Measurements from ENCODE around the gene BRIP1. TPM values are rescaled to one million over a fixed set of nuclear protein-coding genes. Genes with fewer than 3 reads are reported as not detected.

Gene BRIP1
- total RNA-seq, 1 donor from 2014 or later: 2.4 TPM

GRCh38 chr17:61875804-61876203 is 12.5 kb upstream of the BRIP1 start:
- H3K4me3 Mint-ChIP-seq (ENCODE audit: unreplicated experiment): no peak overlapping the region
- no peak overlapping the region for H3K27ac Mint-ChIP-seq (ENCODE audit: unreplicated experiment)
- no peaks in the 10 kb centered on the region for H3K4me1 Mint-ChIP-seq (ENCODE audit: low read depth, unreplicated experiment)
- H3K36me3 Mint-ChIP-seq (ENCODE audit: unreplicated experiment): no peaks in the 10 kb centered on the region
- H3K27me3 Mint-ChIP-seq (ENCODE audit: unreplicated experiment): peaks cover 1% of the 10 kb centered on the region
- TF ChIP-seq CTCF (IDR thresholded peaks at IDR 0.05; ENCODE audit: partially characterized antibody, unreplicated experiment): no peak
- no peak for DNase-seq
- no peaks in the 10 kb centered on the region for H3K9me3 Mint-ChIP-seq (ENCODE audit: unreplicated experiment)

- H3K4me3 Mint-ChIP-seq (ENCODE audit: unreplicated experiment): no peak overlapping the region
- no peak for DNase-seq
- H3K4me1 Mint-ChIP-seq (ENCODE audit: low read depth, unreplicated experiment): peaks cover 2% of the 10 kb centered on the region
- H3K27ac Mint-ChIP-seq (ENCODE audit: unreplicated experiment): no peak overlapping the region
- H3K36me3 Mint-ChIP-seq (ENCODE audit: unreplicated experiment): no peaks in the 10 kb centered on the region
- TF ChIP-seq CTCF (IDR thresholded peaks at IDR 0.05; ENCODE audit: partially characterized antibody, unreplicated experiment): no peak
- H3K27me3 Mint-ChIP-seq (ENCODE audit: unreplicated experiment): peaks cover 1% of the 10 kb centered on the region
- H3K9me3 Mint-ChIP-seq (ENCODE audit: unreplicated experiment): no peaks in the 10 kb centered on the region
These were observed 12.0 kb upstream of the BRIP1 start for GRCh38 chr17:61875285-61875684.

GRCh38 chr17:61874075-61874474 is 10.7 kb upstream of the BRIP1 start:
- H3K36me3 Mint-ChIP-seq (ENCODE audit: unreplicated experiment): no peaks in the 10 kb centered on the region
- TF ChIP-seq CTCF (IDR thresholded peaks at IDR 0.05; ENCODE audit: partially characterized antibody, unreplicated experiment): no peak
- H3K4me3 Mint-ChIP-seq (ENCODE audit: unreplicated experiment): no peak overlapping the region
- no peak overlapping the region for H3K27ac Mint-ChIP-seq (ENCODE audit: unreplicated experiment)
- no peak for DNase-seq
- H3K27me3 Mint-ChIP-seq (ENCODE audit: unreplicated experiment): no peaks in the 10 kb centered on the region
- H3K4me1 Mint-ChIP-seq (ENCODE audit: low read depth, unreplicated experiment): peaks cover 4% of the 10 kb centered on the region
- H3K9me3 Mint-ChIP-seq (ENCODE audit: unreplicated experiment): no peaks in the 10 kb centered on the region

GRCh38 chr17:61872099-61872498 is 8.8 kb upstream of the BRIP1 start:
- TF ChIP-seq CTCF (IDR thresholded peaks at IDR 0.05; ENCODE audit: partially characterized antibody, unreplicated experiment): no peak
- H3K27ac Mint-ChIP-seq (ENCODE audit: unreplicated experiment): no peak overlapping the region
- no peak overlapping the region for H3K4me3 Mint-ChIP-seq (ENCODE audit: unreplicated experiment)
- H3K27me3 Mint-ChIP-seq (ENCODE audit: unreplicated experiment): no peaks in the 10 kb centered on the region
- no peak for DNase-seq
- no peaks in the 10 kb centered on the region for H3K36me3 Mint-ChIP-seq (ENCODE audit: unreplicated experiment)
- peaks cover 4% of the 10 kb centered on the region for H3K4me1 Mint-ChIP-seq (ENCODE audit: low read depth, unreplicated experiment)
- no peaks in the 10 kb centered on the region for H3K9me3 Mint-ChIP-seq (ENCODE audit: unreplicated experiment)

- no peak for TF ChIP-seq CTCF (IDR thresholded peaks at IDR 0.05; ENCODE audit: partially characterized antibody, unreplicated experiment)
- no peaks in the 10 kb centered on the region for H3K9me3 Mint-ChIP-seq (ENCODE audit: unreplicated experiment)
- H3K27me3 Mint-ChIP-seq (ENCODE audit: unreplicated experiment): no peaks in the 10 kb centered on the region
- no peak overlapping the region for H3K4me3 Mint-ChIP-seq (ENCODE audit: unreplicated experiment)
- no peak for DNase-seq
- H3K27ac Mint-ChIP-seq (ENCODE audit: unreplicated experiment): no peak overlapping the region
- no peaks in the 10 kb centered on the region for H3K36me3 Mint-ChIP-seq (ENCODE audit: unreplicated experiment)
- peaks cover 4% of the 10 kb centered on the region for H3K4me1 Mint-ChIP-seq (ENCODE audit: low read depth, unreplicated experiment)
These were observed 5.8 kb upstream of the BRIP1 start for GRCh38 chr17:61869138-61869537.

All from glutamatergic neuron (in vitro differentiated cells).